GM19043 (cell line): ENCODE data around the gene SELENON.
"Not testable (repeated sequence)": the region's sequence is repeated elsewhere in the genome, so short reads cannot be mapped to it uniquely, and the experiment has no call there.

Experiments used
- ATAC-seq: cut with Tn5 transposase; IDR thresholded peaks from one replicate; pipeline ENCODE4 v1.9.1; 2021; ENCODE audit warnings: low read depth; ENCODE audit not compliant: unreplicated experiment

SELENON gene

DNA sequence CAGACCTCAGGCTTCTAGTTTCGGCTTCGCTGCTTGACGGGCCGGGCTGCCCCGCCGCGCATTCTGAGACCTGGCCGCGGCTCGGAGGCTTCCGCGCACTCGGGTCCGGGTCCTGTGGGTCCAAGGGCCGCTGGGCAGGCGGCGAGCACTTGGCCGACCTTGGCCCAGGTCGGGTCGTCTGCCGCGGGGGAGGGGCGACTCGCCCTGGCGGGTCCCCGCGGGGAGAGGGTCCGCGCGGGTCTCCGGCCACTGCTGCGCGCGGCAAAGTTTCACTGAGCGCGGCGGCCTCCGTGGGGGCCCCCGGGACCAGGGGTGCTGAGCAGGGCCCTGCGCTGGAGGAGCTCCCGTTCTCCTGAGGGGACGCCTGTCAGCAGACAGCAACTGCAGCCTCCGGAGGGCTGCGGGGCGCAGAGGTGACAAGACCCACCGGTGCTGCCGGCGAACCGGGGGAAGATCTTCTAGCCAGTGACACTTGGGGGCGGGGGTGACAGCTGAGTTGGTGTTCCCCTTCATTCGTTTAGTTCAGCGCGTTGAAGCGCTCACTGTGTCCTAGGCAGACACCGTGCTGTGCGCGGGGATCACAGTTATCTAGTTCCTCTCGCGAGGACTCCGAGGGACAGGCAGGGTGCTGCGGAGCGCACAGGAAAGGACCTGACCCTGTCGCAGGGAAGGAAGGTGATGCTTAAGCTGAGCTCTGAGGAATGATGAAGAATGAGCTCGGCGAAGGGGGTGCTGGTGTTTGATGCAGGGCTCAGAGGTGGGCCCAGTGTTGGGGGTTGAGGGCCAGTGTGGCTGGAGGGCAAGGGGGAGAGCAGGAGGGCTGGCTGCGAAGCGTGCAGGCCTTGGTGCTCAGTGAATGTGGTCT, 20.5 kb downstream of the SELENON start:
- ATAC-seq, result peak; percentile 54

DNA sequence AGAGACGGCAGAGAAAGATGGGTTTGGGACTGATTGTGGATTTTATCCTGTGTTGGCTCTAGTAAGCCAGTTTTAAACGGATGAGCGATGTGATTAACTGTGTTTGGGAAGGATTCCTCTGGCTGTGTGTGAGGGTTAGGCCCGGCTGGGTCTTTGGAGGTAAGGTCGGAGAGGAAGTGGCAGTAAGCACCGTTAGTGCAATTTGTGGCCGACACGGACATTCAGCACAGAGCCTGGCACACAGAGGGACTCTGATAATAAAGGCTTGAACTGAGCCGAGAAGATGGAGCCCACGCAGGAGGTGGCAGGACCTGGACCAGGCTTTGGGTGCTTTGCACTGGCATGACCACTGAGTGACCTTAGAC, 21.1 kb downstream of the SELENON start:
- ATAC-seq, result no peak

DNA sequence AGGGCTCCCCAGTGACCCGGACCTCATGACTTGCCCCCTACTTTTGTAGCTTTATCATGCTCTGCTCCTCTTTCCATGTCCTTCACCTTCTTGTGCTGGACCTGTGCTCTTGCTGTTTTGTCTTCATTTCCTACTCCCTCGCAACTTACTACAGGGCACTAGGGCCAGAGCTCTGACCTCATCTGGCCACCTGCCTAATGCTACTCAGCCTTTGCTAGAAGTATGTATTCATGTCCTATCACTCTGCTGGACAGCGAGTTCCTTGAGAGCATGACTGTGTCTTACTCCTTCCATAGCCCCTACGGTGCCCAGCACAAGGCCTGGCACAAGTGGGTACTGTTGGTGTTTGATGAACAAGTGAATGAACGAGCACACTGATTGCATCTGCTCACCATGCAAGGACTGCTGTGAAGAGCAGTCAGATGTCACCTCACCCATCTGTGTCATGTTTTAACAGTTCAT, 21.7 kb downstream of the SELENON start:
- no peak for ATAC-seq

DNA sequence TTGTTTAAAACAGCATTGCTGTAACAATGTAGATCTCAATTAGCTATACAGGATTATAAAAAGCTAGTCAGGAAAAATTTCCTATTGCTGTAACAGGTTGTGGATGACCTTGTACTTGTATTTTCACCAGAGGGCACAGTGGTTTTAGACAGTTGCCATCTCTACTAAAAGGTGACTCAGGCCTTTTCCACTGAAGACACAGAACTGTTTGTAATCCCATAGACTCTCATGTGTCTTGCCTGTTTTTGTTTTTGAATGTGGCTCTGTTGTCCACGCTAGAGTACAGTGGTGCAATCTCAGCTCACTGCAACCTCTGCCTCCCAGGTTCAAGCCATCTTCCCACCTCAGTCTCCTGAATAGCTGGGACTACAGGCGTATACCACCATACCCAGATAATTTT, 25.6 kb downstream of the SELENON start:
- ATAC-seq, result no peak

DNA sequence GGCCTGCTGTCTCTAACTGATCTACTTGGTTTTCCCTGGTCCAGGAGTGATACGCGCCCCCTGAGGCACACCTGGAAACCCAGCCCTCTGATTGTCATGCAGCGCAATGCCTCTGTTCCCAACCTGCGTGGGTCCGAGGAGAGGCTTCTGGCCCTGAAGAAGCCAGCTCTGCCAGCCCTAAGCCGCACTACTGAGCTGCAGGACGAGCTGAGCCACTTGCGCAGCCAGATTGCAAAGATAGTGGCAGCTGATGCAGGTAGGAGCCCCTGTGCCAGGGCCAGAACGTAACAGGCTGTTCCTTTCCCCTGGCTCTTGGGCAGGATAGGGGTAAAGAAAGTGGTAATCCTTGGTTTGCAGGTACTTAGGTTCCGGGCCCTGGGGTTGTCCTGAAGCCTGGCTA, 26.6 kb downstream of the SELENON start:
- no peak for ATAC-seq

DNA sequence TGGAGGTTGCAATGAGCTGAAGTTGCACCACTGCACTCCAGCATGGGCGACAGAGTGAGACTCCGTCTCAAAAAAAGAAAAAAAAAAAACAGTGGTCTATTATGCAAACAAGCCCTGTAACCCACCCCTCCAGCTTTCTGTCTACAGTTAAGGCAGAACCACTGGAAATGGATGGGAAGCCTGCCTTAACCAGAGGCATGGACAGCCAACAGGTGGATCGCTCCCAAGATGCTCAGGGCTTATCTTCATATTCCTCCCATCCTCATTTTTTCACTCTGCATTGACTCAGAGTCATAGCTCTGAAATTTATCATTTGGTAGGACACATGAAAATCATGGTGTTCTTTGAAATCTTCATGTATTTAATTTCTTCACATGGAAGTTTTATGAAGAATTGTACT, 28.5 kb downstream of the SELENON start:
- ATAC-seq, result no peak

DNA sequence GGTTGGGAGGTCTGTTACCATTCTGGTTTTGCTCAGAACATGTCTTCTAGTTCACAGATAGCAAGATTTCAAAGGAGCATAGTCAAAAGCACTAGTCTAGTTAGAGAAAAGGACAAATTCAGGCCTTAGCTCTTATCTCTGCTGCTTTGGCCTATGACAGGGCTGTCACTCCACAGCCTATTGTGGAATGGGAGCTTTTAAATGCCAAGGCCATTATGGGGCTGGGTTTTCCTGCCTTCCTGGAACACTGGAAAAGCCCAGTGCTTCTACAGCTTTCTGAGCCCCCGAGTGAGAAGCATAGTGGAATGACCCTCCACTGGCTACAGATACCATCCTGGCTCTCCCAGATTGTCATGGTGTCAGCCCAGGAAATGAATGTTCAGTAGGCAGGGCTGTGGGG, 29.1 kb downstream of the SELENON start:
- no peak for ATAC-seq

DNA sequence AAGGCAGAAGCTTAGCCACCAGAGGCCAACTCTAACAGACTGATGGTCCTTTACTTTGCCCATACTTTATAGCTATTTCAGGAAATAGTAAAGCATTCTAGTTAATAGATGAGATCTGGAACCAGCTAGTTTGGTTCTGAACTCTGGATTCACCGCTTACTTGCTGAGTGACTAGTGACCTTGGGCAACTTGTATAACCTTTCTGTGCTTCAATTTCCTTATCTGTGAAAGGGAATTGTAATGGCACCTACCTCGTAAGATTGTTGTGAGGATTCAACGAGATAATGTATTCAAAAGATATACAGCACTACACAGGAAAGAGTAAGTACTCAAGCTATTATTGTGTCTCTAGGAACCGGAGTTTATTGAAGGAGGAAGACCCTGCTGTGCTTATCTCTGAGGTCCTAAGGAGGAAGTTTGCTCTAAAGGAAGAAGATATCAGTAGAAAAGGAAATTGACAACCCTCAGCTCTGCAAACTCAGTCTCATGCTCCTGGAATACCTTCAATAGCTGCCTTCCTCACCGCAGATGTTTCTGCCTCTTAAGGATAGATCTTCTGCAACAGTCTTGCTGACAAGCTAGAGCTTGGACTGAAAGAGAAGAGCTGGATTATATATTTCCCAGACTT, 31.7 kb downstream of the SELENON start:
- no peak for ATAC-seq

DNA sequence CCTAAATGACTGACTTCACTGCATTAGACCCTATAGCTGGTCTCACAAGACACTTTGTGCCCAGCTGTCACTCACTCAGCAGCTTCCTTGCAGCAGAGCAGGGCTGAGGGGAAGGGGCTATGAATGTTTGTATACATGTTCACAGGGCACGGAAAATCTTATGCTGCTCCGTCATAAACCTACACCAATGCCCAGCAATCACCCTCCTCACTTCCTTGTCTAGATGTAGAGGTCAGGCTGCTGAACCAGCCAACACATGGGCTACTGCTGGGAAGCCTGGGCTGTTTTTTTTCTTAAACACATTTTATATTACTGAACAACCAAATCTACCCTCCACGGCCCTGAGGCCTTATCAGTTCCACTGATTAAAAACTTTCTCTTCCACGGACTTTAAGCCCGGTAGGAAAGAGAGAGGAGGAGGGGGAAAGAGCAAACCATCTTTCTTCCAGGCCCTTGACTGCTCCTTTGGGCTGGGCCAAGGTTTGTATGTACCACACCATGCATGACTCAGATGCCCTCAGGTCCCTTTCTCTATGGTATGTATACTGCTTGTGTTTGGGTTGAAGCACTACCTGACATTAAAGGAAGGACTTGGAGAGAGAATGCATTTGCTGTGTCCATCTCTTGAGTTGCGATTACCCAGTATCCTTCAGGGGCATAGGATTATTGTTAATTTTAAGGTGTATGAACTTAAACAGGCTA, 32.5 kb downstream of the SELENON start:
- no peak for ATAC-seq

DNA sequence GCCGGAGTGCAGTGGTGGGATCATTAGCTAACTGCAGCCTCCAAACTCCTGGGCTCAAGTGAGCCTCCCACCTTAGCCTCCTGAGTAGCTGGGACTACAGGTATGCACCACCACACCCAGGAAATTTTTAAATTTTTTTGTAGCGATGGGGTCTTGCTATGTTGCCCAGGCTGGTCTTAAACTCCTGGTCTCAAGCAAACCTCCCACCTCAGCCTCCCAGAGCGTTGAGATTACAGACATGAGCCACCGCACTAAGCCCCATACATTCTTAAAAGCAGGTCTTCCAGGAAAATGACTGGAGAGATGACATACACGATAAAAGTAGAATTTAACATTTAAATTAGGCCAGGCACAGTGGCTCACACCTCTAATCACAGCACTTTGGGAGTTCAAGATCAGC, 33.2 kb downstream of the SELENON start:
- ATAC-seq, result no peak

DNA sequence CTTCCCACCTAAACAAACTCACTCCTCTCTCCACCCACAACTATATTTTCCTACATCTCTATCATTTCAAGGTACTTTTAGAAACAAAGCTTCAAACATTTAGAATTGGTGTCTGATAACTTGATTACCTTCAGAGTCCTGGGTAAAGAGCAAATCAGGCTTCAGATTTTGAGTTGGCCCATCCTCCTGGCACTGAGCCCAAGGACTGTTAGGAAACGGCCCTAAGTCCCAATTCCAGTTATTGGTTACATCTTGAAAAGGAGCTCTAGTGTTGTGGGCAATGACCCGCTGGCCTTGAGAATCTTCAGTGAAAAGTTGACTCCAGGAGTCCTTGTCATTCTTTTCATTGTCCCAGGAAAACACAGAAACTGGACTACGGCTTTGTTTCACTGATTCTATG, 34.9 kb downstream of the SELENON start:
- ATAC-seq, result no peak

DNA sequence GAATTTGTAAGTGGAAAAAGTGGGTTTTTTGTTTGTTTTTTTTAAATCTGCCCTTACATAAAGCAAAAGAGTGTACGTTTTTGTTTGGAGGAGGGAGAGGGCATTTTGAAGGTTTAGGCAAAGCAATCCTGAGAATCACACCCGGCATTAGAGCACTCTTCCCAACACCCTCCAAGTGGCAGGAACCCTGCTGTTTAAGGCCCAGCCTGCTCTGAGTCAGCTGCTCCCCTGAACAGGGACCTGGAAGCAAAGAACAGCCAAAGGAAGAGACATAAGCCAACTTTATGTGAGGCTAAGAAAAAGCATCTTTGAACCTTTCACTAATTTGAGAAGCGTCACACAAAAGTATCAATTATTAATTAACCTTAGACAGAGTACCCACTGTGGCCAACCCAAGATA, 36.7 kb downstream of the SELENON start:
- ATAC-seq, result no peak

DNA sequence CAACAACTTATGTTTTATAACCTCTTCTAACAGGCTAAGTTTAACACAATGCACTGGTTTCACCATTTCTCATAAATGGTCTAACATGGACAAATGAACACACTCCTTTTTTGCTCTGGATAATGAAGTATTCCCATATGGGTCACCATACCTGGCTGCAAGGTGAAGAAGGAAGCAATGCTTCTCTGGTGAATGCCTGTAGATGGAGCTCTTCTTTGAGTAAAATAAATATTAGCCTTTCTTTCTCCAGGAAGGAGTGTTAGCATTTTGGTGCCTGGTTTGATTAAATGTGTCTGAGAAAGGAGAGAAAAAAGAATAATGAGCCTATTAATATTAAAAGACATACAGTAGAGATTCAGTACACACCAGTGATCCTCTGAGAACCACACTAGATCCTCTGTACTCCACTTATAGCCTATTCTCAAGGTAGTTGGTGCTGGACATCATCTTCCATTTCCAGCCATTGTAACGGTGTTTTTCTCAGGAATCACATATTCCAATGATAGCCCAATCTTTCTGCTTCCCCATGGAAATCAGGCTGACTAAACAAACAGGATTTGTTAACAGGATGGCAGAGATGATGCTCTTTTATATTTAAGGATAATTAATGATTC, 37.4 kb downstream of the SELENON start:
- ATAC-seq, result no peak

DNA sequence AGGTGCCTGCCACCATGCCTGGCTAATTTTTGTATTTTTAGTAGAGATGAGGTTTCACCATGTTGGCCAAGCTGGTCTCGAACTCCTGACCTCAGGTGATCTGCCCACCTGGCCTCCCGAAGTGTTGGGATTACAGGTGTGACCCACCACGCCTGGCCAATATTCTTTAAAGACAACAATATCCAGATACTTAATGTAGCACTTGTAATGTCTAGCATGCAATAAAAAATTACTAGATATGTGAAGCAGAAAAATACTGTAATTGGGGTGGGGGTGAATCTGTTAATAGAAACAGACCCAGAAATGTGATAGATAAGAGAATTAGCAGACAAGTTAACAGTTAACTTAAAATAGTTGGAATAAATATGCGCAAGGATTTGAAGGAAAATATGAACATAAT, 39.8 kb downstream of the SELENON start:
- ATAC-seq, result not testable (repeated sequence)

DNA sequence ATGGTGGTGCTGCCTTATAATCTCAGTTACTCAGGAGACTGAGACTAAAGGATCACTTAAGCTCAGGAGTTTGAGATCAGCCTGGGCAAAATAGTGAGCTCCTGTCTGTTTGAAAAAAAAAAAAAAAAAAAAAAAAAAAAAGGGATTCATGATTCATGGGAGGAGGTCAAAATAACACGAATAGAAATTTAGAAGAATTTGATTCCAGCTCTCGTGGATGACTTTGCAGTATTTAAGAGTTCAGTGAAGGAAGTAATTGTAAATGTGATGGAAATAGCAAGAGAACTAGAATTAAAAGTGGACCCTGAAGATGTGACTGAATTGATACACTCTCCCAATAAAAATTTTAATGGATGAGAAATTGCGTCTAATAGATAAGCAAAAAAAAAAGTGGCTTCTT, 43.5 kb downstream of the SELENON start:
- no peak for ATAC-seq

DNA sequence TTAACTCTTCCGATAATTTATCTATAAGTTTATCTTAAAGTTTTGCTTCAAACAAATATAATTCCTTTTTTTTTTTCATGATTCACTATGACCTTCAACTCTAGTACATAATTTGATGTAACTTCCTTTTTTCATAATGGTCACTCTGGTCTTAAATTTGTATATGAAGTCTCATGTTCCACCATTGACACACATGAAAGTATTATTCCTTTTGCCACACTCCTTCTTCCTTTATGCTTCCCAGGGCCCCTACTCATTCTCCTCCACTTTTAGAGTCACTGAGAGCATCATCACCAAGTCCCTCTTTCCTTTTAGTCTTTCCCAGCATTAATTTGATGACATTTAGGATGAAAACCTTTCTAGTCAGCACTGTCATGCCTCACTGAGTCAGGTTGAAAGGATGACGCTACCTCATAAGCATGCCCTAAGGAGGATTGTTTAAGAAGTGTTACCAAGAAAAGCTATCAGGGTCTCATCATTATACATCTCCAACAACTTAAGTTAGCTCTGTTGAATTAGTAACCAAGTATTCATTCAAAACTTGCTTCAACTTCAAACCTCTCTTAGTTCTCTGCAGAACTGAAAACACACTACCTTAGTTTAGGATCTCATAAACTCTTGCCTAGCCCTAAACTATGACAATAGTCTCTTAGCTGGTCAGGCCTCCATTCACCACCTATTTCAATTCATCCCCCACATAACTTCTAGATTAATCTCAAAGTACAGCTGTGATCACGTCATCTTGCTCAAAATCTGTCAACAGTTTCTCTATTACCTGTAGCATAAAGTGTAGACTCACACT, 44.7 kb downstream of the SELENON start:
- ATAC-seq, result no peak

DNA sequence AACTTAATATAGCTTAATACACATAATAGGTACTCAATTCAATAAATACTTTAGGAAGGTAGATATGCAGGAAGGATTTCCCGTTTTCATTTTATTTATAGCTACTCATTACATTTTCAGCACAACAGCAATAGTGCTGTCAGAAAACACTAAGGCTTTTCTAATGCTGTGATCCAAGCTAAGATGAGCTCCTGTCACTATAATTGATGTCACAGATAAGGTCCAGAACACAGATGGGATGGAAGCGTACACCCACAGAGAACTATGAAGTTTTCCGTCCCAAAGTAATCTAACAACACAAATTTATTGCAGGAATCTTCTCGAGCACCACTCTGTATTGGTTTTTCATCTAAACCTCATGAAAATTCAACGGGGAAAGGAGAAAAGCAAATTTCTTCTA, 45.7 kb downstream of the SELENON start:
- ATAC-seq, result no peak

DNA sequence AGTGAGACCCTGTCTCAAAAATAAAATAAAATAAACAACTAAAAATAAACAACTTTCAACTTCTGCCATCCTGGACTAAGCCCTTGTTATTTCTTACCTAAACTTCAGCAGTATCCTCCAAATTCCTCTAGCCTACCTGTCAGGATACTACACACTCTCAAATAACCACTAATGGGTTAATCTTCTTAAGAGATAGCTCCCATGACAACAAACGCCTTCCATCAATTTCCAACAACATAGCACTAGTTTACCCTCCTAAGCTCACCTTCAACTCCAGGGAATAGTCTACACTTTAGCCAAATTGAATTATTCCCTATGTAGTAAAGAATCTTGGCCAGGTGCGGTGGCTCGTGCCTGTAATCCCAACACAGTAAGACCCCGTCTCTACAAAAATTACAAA, 47.9 kb downstream of the SELENON start:
- ATAC-seq, result no peak

DNA sequence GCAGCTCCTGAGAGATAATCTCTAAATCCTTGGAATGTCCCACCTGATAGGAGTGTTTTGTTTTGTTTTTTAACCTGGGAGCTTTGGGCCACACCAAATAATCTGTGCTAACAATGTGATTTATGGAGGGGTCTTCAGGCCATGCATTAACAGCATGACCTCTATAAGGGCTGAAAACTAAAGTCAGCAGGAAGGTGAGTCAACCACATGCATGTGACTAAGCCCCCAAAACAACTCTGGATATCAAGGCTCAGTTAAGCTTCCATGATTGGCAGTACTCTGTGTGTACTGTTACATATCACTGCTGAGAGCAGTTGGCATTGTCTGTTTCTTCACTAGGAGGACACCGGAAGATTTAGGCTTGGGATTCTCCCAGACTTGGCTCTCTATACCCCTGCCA, 48.5 kb downstream of the SELENON start:
- no peak for ATAC-seq

DNA sequence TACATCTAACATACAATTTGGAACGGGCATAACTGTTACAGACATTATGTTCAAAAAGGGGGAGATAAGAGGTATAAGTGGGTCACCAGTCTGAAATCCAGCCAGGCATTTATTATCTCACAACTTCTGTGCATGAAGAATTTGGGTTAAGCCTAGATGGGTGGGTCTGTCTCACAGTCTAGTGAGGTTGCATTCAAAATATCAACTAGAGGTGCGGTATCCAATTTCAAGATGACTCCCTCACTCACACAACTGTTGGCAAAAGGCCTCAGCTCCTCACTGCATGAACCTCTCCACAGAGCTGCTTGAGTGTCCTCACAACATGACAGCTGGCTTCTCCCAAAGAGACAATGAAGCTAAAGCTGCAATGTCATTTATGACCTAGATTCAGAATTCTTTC, 54.6 kb downstream of the SELENON start:
- no peak for ATAC-seq
